NB4 (cell line): Measurements from ENCODE around the gene HOMER2.

Source experiments
- CTCF ChIP-seq: IDR thresholded peaks from one replicate; pipeline ENCODE4 v1.5.1; 2012; ENCODE audit warnings: low read depth, low read length
- MYC ChIP-seq: IDR thresholded peaks from 2 replicates; pipeline ENCODE4 v1.6.1; 2011; ENCODE audit warnings: low read depth, low read length
- POLR2A ChIP-seq: IDR thresholded peaks from 2 replicates; pipeline ENCODE4 v1.6.1; 2011; ENCODE audit warnings: mild to moderate bottlenecking; ENCODE audit not compliant: insufficient read length; ENCODE audit errors: extremely low read depth

GRCh38 chr15:82964890-82965289 lies 12.4 kb upstream of the HOMER2 start:
- TF ChIP-seq POLR2A (no peak), CTCF (no peak), MYC (no peak)
